NB4 (cell line): Measurements from ENCODE around the gene ACSF2.
"Not testable (repeated sequence)": the region's sequence is repeated elsewhere in the genome, so short reads cannot be mapped to it uniquely, and the experiment has no call there.

ENCODE experiments used
- DNase-seq: peaks from one replicate; pipeline ENCODE4 v3.0.0; 2010; ENCODE audit warnings: low read depth
- H3K4me3 ChIP-seq: one replicate; pipeline ENCODE4 v1.5.1; 2011; ENCODE audit warnings: mild to moderate bottlenecking, low read depth, low read length, moderate library complexity
- CTCF ChIP-seq: IDR thresholded peaks from one replicate; pipeline ENCODE4 v1.5.1; 2012; ENCODE audit warnings: low read depth, low read length
- MAX ChIP-seq: IDR thresholded peaks from 2 replicates; pipeline ENCODE4 v1.6.1; 2011; ENCODE audit warnings: low read depth, low read length
- MYC ChIP-seq: IDR thresholded peaks from 2 replicates; pipeline ENCODE4 v1.6.1; 2011; ENCODE audit warnings: low read depth, low read length
- POLR2A ChIP-seq: IDR thresholded peaks from 2 replicates; pipeline ENCODE4 v1.6.1; 2011; ENCODE audit warnings: mild to moderate bottlenecking; ENCODE audit not compliant: insufficient read length; ENCODE audit errors: extremely low read depth

ACSF2 gene

GRCh38 chr17:50426472-50426782 lies 409 bp downstream of the ACSF2 start:
- peak overlapping the region; percentile 61 for H3K4me3 ChIP-seq
- no peak for DNase-seq
- TF ChIP-seq POLR2A (no peak), MAX (no peak), CTCF (no peak), MYC (no peak)

GRCh38 chr17:50426814-50427787 lies 1.1 kb downstream of the ACSF2 start:
- TF ChIP-seq POLR2A (no peak), MAX (no peak), MYC (no peak), CTCF (peak; percentile 35)
- peak; percentile 56 for DNase-seq
- peak overlapping the region; percentile 61 for H3K4me3 ChIP-seq

- not testable (repeated sequence) for DNase-seq, H3K4me3 ChIP-seq
These were observed 2.1 kb downstream of the ACSF2 start for GRCh38 chr17:50428126-50428525.

- no peak for DNase-seq
- no peak overlapping the region for H3K4me3 ChIP-seq
- TF ChIP-seq CTCF (no peak), MAX (no peak)
These were observed 2.9 kb downstream of the ACSF2 start for GRCh38 chr17:50428831-50429424.

- H3K4me3 ChIP-seq = no peak overlapping the region
- TF ChIP-seq MAX (no peak), CTCF (no peak), POLR2A (no peak), MYC (no peak)
- DNase-seq = no peak
These were observed 3.8 kb downstream of the ACSF2 start for GRCh38 chr17:50429793-50430192.

- DNase-seq = no peak
- TF ChIP-seq MAX (no peak), MYC (no peak), CTCF (no peak), POLR2A (no peak)
- H3K4me3 ChIP-seq = no peak overlapping the region
These were observed 5.0 kb downstream of the ACSF2 start for GRCh38 chr17:50430821-50431618.
